Stimulated activated CD8-positive, alpha-beta memory T cell treated with anti-CD3 and anti-CD28 coated beads, Interleukin-12 subunit alpha, Interleukin-12 subunit beta, amount 100 ng/mL, for 24 hours (primary cell): ENCODE data around the gene ZBTB6.
A peak's percentile ranks its signal among the peaks of the same experiment; 100 is the strongest.
"Not testable (repeated sequence)": the region's sequence is repeated elsewhere in the genome, so short reads cannot be mapped to it uniquely, and the experiment has no call there.

ENCODE experiments used
- DNase-seq: peaks from one replicate; pipeline ENCODE4 v3.0.0-alpha.2; 2020; ENCODE audit errors: extremely low read depth

Gene ZBTB6

GRCh38 chr9:122929796-122930354 is 16.8 kb upstream of the ZBTB6 start:
- no peak for DNase-seq

DNA sequence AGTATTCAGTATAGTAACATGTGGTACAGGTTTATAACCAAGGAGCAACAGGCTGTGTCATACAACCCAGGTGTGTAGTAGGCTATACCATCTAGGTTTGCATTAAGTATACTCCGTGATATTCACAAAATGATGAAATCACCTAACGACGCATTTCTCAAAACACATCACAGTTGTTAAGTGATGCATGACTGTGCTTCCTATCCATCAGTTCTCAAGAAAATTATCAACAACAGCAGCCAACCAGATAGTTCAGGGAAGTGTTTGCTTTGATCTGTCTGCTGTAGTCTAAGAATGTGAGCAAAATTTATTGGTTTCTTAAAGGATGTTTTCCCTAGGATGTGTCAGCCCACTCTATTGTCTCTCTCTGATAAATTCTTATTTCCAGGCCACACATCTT is 10.8 kb upstream of the ZBTB6 start:
- DNase-seq, result no peak

- DNase-seq, result no peak
Measured at GRCh38 chr9:122922713-122923112, 9.6 kb upstream of the ZBTB6 start.

DNA sequence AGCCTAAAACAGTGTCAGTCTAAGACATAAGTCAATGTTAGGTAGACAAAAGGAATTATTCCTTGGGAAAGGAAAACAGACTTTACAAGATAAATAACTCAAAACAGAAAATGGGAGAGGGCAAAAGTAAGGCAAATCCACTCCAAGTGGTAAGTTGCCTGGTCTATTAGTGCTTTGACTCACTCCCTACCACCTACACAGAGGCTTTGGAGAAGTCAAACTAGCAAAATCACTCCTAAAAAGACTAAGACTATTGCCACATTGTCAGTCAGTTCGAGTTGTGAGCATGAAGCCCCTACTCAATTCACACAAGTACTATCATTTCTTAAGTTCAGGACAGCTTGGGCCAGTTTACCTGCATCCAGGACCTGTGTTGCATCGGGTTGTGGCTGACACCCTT is 5.2 kb upstream of the ZBTB6 start:
- DNase-seq, result no peak

DNA sequence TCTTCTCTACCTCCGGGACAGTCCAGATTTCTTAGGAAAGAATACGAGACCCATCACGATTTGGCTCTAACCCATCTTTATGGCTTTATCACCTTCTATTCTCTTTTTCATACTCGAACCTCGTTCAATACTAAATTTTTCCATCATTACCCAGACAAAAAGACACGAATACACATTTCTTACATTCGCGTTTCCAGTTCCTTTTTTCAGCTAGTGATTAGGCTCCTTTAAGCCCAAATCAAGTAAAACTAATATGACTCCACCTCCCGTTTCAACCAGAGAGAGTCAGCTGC is 506 bp downstream of the ZBTB6 start:
- no peak for DNase-seq

DNA sequence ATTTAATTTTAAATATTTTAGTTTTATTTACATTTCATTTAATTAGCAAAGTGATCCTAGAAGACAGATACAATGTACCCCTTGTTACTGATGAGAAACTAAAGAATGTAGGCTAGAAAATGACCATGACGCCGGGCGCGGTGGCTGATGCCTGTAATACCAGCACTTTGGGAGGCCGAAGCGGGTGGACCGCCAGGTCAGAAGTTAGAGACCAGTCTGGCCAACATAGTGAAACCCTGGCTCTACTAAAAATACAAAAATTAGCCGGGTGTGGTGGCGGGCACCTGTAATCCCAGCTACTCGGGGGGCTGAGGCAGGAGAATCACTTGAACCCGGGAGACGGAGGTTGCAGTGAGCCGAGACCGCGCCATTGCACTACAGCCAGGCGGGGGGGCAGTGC is 7.0 kb downstream of the ZBTB6 start:
- DNase-seq, result not testable (repeated sequence)

GRCh38 chr9:122904823-122905710 is 8.1 kb downstream of the ZBTB6 start, which contains the start of gene RC3H2:
TSS of gene RC3H2 (minus strand) at chr9:122905359. CDS start at chr9:122897509, 7,850 bp downstream.
- DNase-seq, result peak; percentile 93

GRCh38 chr9:122904466-122904822 is 8.7 kb downstream of the ZBTB6 start:
- no peak for DNase-seq

DNA sequence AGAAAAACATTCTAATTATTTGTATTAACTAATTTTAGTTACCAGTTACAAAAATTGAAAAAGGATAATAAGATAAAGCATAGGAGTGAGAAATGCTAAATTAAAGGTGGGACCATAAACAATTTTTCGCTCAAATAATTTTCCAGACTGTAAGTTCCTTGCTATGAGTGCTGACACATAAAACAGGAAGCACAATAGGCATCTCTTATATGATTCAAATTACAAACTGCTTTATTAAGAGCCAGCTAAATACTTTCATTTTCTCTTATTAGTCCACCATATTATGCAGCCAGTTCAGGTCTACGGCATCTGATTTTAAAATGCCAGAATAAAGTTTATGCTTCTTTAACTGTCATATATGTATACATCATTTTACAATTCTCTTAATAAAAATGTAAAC is 12.3 kb downstream of the ZBTB6 start:
- DNase-seq, result no peak

- DNase-seq, result no peak
Measured at GRCh38 chr9:122897969-122898368, 15.2 kb downstream of the ZBTB6 start.

GRCh38 chr9:122888480-122888879 is 24.6 kb downstream of the ZBTB6 start:
- DNase-seq, result no peak

GRCh38 chr9:122883125-122883524 is 30.0 kb downstream of the ZBTB6 start:
- DNase-seq, result no peak

DNA sequence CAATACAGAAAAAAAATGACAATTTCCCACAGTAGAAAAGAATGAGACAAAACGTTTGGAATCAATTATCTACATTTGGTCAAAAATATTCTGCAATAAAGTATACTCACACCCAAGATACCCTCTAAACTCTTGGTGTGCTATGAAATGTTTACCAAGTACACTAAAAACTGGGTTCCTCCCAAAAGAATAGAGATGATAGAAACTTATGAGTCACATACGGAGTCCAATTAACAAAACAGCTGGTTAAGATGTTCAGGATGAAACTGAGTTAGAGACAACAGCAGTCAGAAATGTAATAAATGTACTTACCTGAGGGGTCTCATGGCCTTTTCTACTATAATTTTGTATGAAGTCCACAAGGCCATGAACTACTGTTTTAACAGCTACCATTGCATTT is 33.7 kb downstream of the ZBTB6 start:
- no peak for DNase-seq

GRCh38 chr9:122875523-122875922 is 37.6 kb downstream of the ZBTB6 start:
- no peak for DNase-seq

GRCh38 chr9:122867276-122867675 is 45.8 kb downstream of the ZBTB6 start:
- DNase-seq, result not testable (repeated sequence)

GRCh38 chr9:122866079-122866478 is 47.0 kb downstream of the ZBTB6 start:
- DNase-seq, result no peak

DNA sequence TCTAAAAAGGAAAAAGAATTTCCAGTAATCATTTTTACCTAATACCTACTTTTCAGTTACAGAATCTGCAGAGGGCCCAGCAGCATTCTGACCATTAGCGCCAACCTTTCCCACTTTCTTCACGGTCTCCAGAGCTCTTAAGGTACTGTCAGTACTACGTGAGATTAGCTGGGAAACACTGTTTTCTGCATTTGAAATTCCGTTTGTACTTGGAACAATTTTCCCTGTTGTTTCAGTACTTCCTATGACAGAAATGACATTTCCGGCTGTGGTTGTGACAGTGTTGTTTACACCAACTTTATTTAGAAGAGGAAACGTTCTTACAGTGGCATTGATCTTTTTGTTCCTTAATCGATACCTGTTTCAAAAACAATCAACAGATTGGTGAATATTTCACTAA is 47.8 kb downstream of the ZBTB6 start:
- DNase-seq, result no peak

GRCh38 chr9:122863407-122863806 is 49.7 kb downstream of the ZBTB6 start:
- DNase-seq, result no peak

DNA sequence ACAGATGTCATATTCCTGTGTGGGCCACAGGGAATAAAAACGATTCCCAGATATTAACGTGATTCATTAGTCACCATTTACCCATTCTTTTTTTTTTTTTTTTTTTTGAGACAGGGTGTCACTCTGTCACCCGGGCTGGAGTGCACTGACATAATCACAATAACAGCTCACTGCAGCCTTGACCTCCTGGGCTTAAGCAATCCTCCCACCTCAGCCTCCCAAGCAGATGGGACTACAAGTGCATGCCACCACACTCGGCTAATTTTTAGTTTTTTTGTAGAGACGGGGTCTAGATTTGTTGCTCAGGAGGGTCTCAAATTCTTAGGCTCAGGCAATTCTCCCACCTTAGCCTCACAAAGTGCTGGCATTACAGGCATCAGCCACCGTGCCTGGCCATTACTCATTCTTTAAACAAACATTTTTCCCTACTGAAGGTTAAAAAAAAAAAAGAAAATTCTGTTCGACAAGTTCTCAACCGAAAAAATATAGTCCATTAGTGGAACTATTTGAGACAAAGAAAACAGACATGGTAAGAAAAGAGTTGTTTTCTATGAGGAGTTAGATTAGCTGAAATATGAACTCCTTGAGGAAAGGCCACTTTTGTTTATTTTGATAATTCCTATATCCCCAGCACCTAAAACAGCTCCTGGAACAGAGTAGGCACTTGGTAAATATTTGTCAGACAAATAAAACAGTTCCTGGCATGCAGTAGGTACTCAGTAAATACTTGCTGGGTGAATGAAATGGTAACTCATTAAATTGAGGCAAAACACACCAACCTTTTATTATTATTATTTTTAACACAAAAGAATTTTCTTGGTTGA is 52.6 kb downstream of the ZBTB6 start:
- DNase-seq, result no peak
